GM21825 (cell line): ENCODE results near the gene GPATCH2.
"Not testable (repeated sequence)": the region's sequence is repeated elsewhere in the genome, so short reads cannot be mapped to it uniquely, and the experiment has no call there.

Source experiments
- ATAC-seq: cut with Tn5 transposase; IDR thresholded peaks from one replicate; pipeline ENCODE4 v1.9.1; 2021; ENCODE audit warnings: mild to moderate bottlenecking, moderate library complexity; ENCODE audit not compliant: unreplicated experiment

Gene GPATCH2

DNA sequence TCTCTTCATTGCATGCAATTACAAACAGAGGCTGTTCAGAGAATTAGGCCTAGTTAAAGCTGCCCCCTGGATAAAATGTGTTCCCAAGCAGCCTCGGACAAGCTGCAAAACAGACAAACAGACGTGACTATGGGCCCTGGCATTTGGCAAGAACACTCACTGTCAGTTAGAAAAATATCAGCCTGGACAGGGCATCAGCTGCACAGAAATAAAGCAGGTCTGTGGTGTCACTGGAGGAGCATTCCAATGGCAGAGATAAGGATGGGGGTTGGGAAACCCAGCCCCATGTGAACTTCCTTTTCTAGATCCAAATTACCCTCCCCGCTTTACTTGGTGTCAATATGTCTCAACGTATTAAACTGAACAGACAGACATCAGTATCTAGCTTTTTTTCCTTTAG, 177.1 kb downstream of the GPATCH2 start:
- ATAC-seq: no peak

DNA sequence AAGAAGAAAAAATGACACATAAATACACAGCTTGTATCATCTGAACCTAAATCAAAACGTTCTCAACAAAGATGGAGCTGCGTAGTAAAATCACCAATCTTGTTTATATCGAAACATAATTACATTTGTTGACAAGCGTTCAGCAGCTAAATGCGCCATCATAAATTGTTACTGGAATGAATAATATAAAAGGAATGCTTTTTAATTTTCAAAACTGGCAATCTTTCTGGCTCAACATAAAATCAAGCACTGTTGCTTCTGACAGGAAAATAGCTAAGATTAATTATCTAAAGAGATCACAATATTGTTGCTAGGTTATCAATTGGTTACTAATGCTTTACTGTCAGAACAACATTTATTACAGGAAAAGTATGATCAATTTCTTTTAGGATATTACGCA, 181.5 kb downstream of the GPATCH2 start:
- ATAC-seq: no peak

DNA sequence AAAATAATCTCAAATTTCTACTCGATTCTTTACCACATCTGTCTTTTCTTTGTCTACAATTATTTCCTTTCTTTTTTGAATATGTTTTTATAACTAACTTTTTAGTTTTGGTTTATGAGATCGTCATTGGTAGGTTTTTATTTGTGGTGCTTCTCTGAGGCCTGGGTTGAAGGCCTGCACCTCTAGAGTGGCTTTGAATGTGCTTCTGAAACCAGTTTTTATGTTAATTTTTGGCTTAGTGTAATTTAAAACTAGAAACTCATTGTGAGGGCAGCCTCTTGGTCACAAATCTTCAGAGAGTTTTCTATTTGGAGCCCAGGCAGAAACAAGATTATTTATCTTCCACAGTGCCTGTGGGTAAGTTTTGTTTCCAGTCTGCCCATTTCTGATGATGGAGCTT, 187.0 kb downstream of the GPATCH2 start:
- ATAC-seq: no peak

DNA sequence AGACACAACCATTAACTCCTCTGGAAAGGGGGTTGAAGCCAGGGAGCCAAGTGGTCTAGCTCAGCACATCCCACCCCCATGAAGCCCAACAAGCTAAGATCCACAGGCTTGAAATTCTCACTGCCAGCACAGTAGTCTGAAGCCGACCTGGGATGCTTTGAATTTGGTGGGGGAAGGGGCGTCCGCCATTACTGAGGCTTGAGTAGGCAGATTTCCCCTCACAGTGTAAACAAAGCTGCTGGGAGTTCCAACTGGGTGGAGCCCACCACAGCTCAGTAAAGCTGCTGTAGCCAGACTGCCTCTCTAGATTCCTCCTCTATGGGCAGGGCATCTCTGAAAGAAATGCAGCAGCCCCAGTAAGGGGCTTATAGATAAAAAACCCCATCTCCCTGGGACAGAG, 193.5 kb downstream of the GPATCH2 start:
- no peak for ATAC-seq

DNA sequence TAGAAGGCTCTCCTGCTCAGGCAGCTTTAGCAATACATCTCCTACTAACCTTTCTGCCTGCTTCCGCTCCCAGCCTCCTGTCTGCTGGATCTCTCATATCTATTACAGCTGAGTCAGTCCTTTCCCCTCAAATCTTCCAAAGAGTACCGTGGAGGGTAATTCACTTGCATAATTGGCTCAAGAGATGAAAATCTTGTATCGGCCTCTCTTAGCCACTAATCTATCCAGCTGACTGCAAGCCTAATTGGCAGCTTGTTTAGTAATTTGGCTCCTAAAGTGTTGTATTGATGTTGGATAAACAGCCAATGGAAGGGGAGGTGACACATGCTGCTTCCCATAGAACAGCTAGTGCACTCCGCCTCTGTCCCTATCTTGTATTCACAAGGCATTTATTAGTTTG, 195.7 kb downstream of the GPATCH2 start:
- no peak for ATAC-seq

DNA sequence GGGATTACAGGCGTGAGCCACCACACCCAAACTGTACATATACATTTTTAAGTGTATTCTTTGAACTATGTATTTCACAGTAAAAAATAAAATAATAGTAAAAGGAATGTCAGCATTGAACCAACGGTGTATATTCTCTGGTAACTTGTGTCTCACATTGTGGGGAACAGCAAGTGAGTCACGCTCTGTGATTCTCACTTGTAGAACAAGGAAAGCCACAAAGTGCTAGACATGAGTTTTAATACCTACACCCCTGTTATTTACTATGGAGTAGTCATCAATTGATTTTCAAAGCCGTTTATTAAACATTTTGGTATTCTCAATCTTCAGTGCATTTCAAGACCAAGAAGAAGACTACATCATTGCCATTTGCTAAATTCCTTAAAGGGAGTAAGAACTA, 197.2 kb downstream of the GPATCH2 start:
- no peak for ATAC-seq

DNA sequence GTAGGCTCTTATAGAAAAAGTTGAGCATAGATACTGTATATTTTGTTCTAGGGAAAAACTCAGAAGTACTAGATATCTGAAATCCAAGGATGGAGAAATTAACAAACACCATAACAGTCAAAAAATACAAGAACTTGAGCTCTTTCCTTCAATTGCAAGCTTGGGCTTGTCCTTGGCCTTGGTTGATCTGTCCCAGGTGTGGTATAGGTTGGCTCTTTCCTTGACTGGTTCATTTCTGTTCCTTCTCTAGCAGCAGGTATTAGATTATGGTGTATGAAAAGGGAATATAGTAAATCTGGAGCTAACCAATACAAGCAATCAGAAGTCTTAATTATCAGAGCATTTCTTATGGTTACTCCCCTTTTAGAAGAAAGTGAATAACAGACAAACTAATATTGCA, 198.6 kb downstream of the GPATCH2 start:
- ATAC-seq: no peak

DNA sequence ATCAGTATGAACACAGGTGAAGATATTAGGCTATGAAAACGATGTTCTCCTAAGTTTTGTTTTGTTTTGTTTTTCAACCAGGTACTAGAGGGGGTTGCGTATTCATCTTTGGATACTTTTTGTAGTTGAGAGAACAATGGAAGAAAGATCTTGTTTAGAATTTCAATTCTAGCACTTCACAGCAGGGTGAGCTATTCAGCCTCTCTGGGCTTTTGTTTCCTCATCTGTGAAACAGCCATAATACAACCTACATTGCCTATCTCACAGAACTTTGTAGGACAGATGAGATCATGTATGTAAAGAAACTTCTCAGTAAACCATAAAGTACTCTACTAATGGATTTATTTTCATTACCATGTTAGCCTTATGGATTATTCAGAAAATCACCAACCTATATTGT, 199.5 kb downstream of the GPATCH2 start:
- ATAC-seq: no peak

DNA sequence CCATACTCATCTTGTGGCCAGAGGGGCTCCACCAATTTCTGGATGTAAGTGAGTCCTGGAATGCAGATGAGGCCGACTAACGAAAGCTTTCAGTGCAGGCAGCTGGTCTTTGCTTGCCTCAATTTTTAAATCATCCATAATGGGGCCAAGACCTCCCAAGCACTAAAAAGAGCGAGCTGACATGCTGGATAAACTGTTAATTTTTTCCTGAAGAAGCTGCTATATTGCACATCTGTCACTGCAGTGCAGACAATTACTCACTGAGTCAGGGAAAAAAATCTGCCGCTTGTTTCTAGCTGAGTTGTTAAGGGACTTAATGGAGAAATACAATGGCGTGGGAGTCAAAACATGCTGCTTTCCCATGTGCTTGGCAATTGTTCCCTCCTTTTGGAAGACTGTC, 205.5 kb downstream of the GPATCH2 start:
- ATAC-seq: no peak

DNA sequence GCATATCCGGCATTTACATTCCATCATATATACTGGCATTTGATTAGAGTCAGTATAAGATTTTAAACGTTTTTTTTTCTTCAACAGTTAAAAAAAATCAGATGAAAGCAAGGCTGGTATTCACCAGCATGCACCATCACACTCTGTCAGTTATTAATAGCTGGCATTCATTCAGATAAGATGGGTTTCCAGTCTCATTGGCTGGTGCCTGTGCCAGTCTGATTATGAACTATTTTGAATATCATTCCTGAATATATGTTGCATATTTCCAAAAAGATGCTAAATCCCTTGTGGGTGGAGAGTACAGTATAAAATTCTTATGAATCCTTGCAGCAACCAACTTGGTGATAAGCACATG, 211.7 kb downstream of the GPATCH2 start:
- no peak for ATAC-seq

DNA sequence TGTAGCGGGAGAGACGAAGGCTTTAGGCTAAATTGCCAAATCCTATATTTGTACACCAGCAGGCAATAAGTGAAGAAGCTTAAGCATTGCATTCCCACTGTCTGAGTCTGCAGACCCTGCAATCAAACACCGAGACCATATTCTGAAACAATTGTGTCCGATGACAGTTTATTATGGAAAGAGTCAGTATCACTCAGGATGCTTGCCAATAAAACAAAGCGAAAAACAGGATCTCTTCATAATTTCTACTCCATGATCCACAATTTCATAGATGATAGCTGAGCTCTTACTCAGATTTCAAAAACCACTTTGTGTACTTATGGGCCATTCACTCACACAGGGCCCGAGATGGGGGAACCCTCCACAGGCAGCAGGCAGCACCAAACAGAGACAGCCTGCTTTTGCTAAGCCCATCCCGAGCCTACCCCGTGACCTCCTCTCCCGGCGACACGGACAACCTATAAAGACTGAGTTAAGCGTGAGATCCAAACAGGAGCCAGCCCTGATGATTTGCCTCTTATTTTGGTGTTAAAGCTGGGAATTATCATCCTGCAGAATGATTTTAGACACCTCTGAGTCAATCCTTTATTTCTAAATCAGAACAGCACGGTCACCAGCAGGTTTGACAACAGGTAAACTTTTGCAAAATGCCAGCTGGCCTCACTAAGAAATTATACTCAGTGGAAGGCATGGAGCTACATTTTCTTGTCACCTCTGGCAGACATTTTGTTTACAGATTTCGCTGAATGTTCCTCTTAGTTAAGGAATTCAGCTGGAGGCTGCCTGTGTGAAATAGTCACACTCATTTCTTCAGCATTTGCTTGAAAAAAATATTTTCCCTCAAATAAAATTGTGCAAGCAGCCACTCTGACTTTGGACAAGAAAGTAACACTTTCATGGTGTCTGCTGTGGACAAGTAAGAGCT, 212.4 kb downstream of the GPATCH2 start:
- no peak for ATAC-seq

DNA sequence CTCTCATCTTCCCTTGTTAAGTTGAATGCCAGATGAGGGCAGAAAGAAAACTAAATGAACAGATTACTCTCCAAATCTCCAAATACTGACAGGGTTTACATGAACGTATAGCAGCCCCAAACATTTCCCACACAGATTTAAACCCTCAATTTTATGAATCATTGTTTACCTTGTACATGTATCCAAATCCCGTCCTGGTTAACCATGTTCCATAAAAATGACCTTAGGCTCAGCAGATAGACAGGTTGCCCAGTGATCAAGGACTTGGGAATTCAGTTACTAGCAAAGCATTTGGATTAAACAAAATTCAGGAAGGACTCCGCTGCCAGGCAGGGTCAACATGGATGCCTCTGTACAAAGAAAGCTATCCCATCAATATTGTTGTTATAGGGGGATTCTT, 213.5 kb downstream of the GPATCH2 start:
- ATAC-seq: no peak

DNA sequence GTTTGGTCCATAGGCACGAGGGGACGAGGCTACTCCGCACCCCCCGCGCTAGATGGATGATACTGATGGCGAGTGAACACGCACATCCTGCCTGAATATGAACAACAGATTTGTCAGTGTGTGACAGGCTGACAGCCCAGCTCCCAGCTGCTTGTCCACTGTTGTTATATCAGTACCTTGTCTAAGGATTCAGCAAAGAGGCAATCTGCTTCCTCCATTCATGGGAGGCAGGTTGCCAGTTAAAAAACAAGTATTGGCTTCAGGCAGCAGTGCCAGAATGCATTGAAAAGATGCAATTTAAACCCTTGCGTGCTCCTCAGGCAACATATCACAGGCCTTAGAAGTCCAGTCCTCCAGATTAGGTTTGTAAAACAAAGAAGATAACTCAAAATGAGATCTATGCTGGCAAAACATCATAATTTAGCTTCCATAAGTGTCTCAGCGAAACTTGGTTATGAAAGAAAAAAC, 223.3 kb downstream of the GPATCH2 start:
- no peak for ATAC-seq

DNA sequence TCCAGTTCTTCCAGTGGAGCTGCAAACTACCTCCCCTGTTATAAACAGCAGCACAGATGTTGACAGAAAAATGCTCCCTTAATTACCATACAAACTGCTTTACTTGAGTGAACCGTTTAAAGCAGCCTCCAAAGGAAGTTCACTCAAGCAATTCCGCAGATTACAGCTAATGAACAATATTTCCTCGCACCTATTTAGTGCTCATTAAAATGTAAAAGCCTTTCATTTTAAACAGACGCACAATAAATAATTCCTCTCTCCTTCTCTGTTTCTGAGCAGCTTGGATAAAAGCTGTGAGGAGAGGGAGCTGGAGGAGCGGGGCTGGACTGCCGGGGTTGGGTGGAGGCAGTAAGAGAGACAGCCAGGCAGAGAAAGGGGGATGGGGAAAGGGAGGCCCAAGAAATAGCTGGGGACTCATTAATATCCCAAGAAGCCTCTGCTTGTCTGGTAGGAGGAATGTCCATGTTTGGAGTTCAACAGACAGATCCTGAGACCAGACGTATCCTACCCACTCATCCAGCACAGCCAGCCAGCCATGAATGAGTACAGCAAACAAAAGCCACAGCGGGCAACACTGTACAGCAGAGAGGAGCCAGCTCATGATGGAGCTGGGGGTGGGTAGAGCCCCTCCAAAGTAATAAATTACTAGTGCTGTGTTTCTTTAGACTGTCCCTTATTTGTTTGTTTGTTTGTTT, 227.7 kb downstream of the GPATCH2 start:
- ATAC-seq: no peak

DNA sequence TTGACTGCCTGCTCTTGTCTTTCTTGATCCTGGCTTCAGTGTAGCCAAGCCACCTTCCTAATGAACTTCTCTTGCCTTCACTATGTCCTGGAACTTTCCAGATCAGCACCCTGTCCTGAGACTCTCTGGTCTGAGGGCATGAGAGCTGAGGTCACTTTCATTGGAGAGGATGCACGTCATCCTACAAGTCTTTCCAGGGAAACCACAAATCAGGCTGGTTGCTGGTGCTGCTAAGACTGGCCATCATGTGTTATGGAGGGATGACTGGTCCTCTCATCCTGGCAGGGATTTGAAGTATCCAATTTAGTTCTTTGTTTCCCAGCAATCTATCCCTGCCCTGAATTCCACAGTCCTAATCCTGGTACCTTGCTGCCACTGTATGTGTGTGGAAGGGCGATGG, 228.6 kb downstream of the GPATCH2 start:
- no peak for ATAC-seq

DNA sequence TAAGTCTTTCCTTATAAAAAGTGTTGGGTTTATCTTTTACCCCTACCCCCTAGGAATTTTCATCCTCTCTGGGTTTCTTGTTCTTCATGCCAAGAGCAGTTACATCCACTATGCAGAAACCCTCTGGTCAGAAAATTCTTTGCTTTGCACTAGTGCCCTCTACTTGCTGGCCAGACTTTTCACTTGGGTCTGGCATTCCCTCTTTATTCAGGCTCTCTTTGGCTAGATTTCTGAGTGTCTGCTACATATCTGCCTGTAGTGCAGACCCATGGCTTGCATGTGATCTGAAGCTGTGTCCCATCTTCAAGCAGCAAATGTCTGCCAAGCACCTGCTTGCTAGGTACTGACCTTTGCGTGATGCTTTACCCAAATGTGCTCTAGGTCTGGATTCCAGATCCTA, 237.0 kb downstream of the GPATCH2 start:
- ATAC-seq: no peak

DNA sequence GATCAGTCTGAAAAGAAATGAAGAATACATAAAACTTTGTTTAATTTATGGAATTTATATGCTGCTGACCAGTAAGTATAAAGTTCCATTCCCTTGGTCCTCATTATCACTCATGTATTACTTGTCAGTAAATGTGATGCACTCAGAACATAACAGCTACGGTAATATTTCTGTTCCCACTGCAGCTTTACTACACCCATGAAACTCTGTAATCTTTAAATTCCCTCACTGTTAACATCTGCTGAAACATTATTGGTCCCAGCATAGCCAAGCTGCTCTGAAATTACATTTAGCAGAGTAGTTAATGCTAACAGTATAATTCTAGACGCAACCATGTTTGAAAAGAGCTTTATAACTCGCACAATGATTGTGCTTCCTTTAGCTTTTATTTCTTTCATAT, 238.4 kb downstream of the GPATCH2 start:
- no peak for ATAC-seq

DNA sequence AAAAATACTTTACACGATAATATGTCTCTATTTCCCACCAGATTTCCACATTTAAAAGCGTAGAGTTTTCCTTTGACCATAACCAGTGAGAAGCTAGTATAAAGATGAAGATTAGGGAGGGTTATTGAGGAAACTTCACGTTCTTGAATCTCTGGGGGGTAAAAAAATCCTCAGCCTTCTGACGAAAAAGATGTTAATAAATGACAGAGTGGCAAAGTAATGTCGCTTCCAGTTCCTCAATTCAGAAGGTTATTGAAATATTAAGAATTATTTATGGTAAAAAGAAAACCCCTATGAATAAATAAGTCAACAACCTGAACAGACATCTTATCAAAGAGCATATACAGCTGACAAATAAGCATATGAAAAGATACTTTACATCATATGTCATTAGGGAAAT, 241.0 kb downstream of the GPATCH2 start:
- ATAC-seq: peak; percentile 54

DNA sequence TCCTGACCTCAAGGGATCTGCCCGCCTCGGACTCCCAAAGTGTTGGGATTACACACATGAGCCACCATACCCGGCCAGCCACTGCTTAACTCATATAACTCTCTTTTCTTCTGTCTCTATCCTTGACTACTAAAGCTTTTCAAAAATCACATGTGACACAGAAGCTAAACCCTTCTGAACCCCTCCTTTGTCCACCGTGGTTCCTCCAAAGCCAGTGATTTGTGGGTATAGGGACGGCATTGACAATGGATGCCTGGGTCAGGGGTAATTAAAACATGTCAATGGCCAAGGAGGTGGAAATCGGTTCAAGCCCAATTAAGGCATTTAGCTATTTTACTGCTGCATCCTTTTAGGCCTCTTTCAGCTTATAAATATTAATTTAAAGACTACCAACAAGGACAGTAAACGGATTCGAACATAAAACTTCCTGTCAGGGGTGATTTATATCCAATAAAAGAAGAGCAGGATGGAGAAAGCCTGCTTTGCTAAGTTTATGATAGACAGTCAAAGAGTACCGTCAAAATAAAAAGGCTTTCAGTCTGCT, 242.3 kb downstream of the GPATCH2 start:
- no peak for ATAC-seq

DNA sequence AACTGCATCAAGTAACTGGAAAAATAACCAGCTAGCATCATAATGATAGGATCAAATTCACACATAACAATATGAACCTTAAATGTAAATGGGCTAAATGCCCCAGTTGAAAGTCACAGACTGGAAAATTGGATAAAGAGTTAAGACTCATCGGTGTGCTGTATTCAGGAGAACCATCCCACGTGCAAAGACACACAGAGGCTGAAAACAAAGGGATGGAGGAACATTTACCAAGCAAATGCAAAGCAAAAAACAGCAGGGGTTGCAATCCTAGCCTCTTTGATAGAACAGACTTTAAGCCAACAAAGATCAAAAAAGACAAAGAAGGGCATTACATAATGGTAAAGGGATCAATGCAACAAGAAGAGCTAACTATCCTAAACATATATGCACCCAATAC, 249.1 kb downstream of the GPATCH2 start:
- not testable (repeated sequence) for ATAC-seq

DNA sequence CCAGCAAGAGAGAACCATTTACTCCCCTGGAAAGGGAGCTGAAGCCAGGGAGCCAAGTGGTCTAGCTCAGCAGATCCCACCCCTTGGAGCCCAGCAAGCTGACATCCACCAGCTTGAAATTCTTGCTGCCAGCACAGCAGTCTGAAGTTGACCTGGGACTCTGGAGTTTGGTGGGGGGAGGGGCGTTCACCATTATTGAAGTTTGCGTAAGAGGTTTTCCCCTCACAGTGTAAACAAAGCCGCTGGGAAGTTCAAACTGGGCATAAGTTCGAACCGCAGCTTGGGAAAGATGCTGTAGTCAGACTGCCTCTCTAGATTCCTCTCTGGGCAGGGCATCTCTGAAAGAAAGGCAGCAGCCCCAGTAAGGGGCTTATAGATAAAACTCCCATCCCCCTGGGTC, 251.1 kb downstream of the GPATCH2 start:
- ATAC-seq: not testable (repeated sequence)

DNA sequence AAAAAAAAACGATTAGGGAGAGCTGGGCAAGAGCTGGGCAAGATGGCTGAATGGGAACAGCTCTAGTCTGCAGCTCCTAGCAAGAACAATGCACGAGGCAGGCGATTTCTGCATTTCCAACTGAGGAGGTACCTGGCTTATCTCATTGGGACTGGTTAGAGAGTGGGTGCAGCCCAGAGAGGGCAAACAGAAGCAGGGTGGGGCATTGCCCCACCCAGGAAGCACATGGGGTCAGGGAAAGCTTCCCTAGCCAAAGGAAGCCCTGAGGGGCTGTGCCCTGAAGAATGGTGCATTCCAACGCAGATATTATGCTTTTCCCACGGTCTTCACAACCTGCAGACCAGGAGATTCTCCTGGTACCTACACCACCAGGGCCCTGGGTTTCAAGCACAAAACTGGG, 251.6 kb downstream of the GPATCH2 start:
- ATAC-seq: no peak
